DMS53 treated with DMSO at 0.1 percent for 48 hours (cell line): Measurements from ENCODE around the gene DTWD2.
"Not testable (repeated sequence)": the region's sequence is repeated elsewhere in the genome, so short reads cannot be mapped to it uniquely, and the experiment has no call there.

Source experiments
- DNase-seq: peaks from one replicate; lab custom pipeline; 2025; ENCODE audit not compliant: unreplicated experiment; lab: John Stamatoyannopoulos, UW

Gene DTWD2

DNA sequence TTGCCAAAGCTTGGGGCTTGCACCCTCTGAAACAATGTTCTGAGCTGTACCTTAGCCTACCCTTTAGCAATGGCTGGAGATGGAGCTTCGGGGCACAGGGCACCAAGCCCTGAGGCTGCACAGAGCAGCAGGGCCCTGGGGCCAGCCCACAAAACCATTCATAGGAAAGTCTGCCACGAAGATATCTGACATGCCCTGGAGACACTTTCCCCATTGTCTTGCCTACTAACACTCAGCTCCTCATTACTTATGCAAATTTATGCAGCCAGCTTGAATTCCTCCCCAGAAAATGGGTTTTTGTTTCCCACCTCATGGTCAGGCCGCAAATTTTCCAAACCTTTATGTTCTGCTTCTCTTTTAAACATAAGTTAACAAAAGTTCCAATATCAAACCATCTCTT, 105.7 kb downstream of the DTWD2 start:
- DNase-seq = no peak

GRCh38 chr5:118876852-118877251, 111.5 kb downstream of the DTWD2 start:
- DNase-seq = not testable (repeated sequence)

DNA sequence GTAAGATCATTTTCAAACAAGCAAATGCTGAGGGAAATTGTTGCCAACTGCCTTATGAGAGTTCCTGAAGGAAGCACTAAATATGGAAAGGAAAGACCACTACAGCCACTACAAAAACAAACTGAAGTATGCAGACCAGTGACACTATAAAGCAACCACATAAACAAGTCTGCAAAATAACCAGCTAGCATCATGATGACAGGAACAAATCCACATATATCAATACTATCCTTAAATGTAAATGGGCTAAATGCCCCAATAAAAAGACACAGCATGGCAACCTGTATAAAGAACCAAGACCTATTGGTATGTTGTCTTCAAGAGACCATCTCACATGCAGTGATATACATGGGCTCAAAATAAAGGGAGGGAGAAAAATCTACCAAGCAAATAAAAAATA, 113.2 kb downstream of the DTWD2 start:
- no peak for DNase-seq

DNA sequence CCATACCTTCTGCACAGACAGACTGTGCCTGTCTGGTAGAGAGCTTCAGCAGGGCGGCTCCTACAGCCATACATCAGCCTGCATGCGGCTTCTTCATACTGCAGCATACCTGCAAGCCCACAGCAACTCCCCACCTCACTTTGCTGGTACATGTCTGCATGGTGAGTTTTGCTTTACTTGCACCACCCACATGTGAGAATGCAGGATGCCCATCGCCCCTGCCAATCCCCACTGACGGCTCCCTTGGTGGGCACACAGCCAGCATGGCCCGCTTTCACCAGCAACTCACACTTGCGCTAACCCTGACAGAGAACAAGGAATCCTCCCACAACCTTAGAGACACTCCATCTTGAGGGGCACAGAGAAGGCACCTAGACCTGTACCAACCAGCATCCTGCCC, 114.9 kb downstream of the DTWD2 start:
- DNase-seq = no peak

- no peak for DNase-seq
Observed at GRCh38 chr5:118863345-118863744, 125.0 kb downstream of the DTWD2 start.

DNA sequence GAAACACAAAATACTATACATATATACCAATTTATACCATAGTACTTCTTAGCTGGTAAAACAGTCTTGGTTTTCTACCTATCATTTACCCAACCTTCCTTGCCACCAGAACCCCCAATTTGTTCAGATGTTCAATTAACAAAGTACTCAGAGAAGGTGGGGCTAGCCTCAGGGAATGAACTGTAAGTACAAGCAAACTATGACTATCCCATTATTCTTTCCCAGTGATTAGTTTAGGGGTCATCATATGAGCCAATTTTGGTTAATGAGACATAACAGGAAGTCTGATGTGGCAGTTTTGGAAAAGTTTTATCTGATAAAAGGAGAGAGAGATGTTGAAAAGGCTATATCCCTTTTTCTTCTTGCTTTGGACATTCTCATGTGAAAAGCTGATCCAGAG, 125.8 kb downstream of the DTWD2 start:
- no peak for DNase-seq

GRCh38 chr5:118857700-118858099, 130.6 kb downstream of the DTWD2 start:
- DNase-seq = peak; percentile 18

DNA sequence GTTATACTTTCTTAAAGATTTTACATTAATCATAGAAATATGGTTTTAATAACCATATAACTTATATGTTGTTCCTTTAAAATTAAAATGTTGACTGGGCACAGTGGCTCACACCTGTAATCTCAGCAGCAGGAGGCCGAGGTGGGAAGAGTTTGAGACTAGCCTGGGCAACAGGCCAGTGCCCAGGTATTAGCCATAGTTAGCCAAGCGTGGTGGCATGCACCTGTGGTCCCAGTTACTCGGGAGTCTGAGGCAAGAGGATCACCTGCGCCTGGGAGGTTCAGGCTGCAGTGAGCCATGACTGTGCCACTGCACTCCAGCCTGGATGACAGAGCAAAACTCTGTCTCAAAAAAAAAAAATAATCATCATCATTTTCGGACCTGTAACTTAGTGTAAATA, 133.5 kb downstream of the DTWD2 start:
- no peak for DNase-seq

- not testable (repeated sequence) for DNase-seq
Observed at GRCh38 chr5:118851785-118852184, 136.6 kb downstream of the DTWD2 start.

DNA sequence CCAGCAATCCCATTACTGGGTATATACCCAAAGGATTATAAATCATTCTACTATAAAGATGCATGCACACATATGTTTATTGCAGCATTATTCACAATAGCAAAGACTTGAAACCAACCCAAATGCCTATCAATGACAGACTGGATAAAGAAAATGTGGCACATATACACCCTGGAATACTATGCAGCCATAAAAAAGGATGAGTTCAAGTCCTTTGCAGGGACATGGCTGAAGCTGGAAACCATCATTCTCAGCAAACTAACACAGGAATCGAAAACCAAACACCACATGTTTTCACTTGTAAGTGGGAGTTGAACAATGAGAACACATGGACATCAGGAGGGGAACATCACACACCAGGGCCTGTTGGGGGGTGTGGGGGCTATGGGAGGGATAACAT, 138.8 kb downstream of the DTWD2 start:
- DNase-seq = not testable (repeated sequence)

DNA sequence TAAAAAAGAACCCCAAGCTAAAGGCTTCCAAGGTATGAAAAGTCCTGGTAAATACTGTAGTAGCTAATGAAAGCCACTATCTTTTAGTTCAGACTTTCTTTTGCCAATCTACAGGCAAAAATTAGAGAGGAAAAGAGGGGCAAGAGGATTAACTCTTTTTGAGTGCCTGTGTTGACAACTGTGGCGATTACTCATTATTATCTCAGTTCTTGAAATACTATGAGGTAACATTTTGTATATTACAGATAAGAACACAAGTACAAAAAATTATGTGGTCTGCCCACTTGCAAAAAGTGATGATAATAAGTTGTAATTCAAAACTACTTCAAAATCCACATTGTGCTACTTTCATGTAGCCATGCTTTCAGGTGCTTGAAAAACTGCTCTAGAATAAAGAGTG, 144.0 kb downstream of the DTWD2 start:
- DNase-seq = no peak

DNA sequence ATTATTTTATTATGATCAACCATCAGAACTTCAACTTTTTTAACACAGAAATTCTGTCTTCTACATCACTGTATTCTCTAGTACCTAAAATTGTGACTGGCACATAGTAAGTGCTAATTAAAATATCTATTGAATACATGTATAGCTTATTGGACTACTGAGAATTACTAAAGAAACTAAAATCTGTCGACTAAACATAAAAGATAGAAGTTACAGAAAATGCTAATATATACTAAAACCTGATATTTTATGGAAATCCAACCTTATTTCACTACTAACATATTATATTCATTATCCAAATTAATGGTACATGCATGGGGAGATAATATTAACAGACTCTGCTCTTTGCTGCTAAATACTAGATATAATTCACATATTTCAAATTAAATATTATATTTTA, 153.6 kb downstream of the DTWD2 start:
- DNase-seq = no peak

- no peak for DNase-seq
Observed at GRCh38 chr5:118832974-118833373, 155.4 kb downstream of the DTWD2 start.

GRCh38 chr5:118825226-118825625, 163.1 kb downstream of the DTWD2 start:
- DNase-seq = no peak

GRCh38 chr5:118818604-118819003, 169.7 kb downstream of the DTWD2 start:
- no peak for DNase-seq

GRCh38 chr5:118808441-118808840, 179.9 kb downstream of the DTWD2 start:
- no peak for DNase-seq

GRCh38 chr5:118806571-118806970, 181.8 kb downstream of the DTWD2 start:
- DNase-seq = no peak

DNA sequence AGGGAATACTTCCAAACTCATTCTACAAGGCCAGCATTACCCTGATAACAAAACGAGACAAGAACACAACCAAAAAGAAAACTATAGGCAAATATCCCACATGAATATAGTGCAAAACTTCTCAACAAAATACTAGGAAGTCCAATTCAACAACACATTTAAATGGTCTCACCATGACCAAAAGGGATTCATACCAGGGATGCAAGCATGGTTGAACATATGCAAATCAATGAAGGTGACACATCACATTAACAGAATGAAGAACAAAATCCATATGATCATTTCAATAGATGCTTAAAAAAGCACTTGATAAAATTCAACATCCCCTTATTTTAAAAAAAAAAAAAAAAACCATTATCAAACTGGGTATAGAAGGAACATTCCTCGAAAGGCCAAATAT, 186.0 kb downstream of the DTWD2 start:
- DNase-seq = no peak

GRCh38 chr5:118796081-118796480, 192.3 kb downstream of the DTWD2 start:
- no peak for DNase-seq

- DNase-seq = no peak
Observed at GRCh38 chr5:118794281-118794680, 194.1 kb downstream of the DTWD2 start.

- no peak for DNase-seq
Observed at GRCh38 chr5:118793652-118794051, 194.7 kb downstream of the DTWD2 start.

- no peak for DNase-seq
Observed at GRCh38 chr5:118793091-118793490, 195.3 kb downstream of the DTWD2 start.

DNA sequence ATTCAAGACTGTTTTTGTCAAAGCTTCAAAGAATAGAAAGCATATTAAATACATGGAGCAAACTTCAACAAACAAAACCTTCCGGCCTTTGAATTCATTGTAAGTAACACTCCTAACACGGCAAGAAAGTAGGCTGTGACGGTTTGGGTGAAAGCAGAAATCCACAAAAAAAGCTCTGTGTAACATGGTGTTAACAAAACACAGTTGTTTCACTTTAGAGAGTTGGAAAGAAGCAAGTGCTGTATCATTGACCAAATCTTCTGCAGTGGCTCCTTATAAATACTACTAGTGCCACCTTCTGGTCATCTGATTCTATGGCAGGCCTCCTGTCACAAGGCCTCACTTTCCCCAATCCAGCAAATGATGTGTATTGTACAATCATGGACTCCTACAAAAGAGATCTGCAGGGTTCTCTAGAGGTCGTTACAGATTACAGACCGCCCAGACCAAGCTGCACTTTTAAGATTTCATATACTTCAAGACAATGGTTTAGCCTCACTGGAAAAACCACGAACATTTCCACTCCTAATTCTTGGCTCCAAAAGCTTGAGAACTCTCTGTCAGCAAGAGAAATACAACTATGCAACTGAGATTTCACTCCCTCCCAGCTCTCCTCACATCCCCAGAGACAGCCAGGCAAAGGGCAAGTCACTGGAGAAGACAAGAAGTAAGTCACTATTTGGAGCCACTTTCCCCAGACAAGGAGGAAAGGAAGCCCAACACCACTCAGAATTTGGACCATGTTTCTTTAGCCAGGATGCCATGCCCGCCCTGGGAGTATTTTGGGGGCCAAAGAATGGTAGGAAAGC, 196.2 kb downstream of the DTWD2 start:
- peak; percentile 60 for DNase-seq
